Stomach smooth muscle (tissue), 2 donors: ENCODE data around the gene ITGB7.

Experiments used
- H3K27ac ChIP-seq: one replicate; pipeline ENCODE4 v1.7.0; 2013; ENCODE audit warnings: mild to moderate bottlenecking, low read length, inconsistent platforms
- H3K27me3 ChIP-seq, 2 donors: one replicate each; pipeline ENCODE4 v1.7.0; 2013; ENCODE audit warnings: low read length in 2 of 2; ENCODE audit not compliant: insufficient read depth in 2 of 2, control insufficient read depth in 1 of 2
- H3K36me3 ChIP-seq, 2 donors: one replicate each; pipeline ENCODE4 v1.7.0; 2013; ENCODE audit warnings: low read length in 2 of 2; ENCODE audit not compliant: control insufficient read depth in 2 of 2, insufficient read depth in 2 of 2
- H3K4me1 ChIP-seq: one replicate; pipeline ENCODE4 v1.7.0; 2013; ENCODE audit warnings: low read length; ENCODE audit not compliant: control insufficient read depth, insufficient read depth
- H3K4me3 ChIP-seq, 2 donors: one replicate each; pipeline ENCODE4 v1.7.0; 2013; ENCODE audit warnings: low read length in 2 of 2
- H3K9ac ChIP-seq, 2 donors: one replicate each; pipeline ENCODE4 v1.7.0; 2013; ENCODE audit warnings: low read length in 2 of 2, mild to moderate bottlenecking in 1 of 2
- H3K9me3 ChIP-seq, 2 donors: one replicate each; pipeline ENCODE4 v1.7.0; 2013; ENCODE audit warnings: low read length in 2 of 2; ENCODE audit not compliant: control insufficient read depth in 2 of 2
- donor health status: healthy.
- donor health status: Pancreatic carcinoma.

Gene ITGB7

GRCh38 chr12:53230108-53230845 lies 23.2 kb upstream of the ITGB7 start:
- peak overlapping the region; percentile 80 for H3K27ac ChIP-seq
- peak overlapping the region in 1 of 2 donors; percentile 81 for H3K4me3 ChIP-seq
- H3K9ac ChIP-seq, result no peak overlapping the region
- H3K9me3 ChIP-seq, result no peaks in the 10 kb centered on the region
- peaks cover 0 to 4% of the 10 kb centered on the region in 2 donors for H3K36me3 ChIP-seq
- peaks cover 52% of the 10 kb centered on the region for H3K4me1 ChIP-seq
- no peaks in the 10 kb centered on the region for H3K27me3 ChIP-seq

- Histone ChIP-seq H3K4me3 (no peak overlapping the region), H3K9ac (no peak overlapping the region), H3K27me3 (no peaks in the 10 kb centered on the region), H3K27ac (no peak overlapping the region), H3K4me1 (peaks cover 56% of the 10 kb centered on the region), H3K36me3 (peaks cover 0 to 4% of the 10 kb centered on the region in 2 donors), H3K9me3 (no peaks in the 10 kb centered on the region)
Measured at GRCh38 chr12:53229454-53229853, 22.4 kb upstream of the ITGB7 start.

GRCh38 chr12:53227836-53228235 lies 20.8 kb upstream of the ITGB7 start:
- Histone ChIP-seq H3K9me3 (no peaks in the 10 kb centered on the region), H3K36me3 (peaks cover 0 to 6% of the 10 kb centered on the region in 2 donors), H3K4me3 (no peak overlapping the region), H3K4me1 (peaks cover 57% of the 10 kb centered on the region), H3K9ac (no peak overlapping the region), H3K27me3 (no peaks in the 10 kb centered on the region), H3K27ac (no peak overlapping the region)

- no peaks in the 10 kb centered on the region for H3K9me3 ChIP-seq
- no peak overlapping the region for H3K27ac ChIP-seq
- peaks cover 57% of the 10 kb centered on the region for H3K4me1 ChIP-seq
- no peak overlapping the region for H3K9ac ChIP-seq
- no peak overlapping the region for H3K4me3 ChIP-seq
- H3K27me3 ChIP-seq, result no peaks in the 10 kb centered on the region
- peaks cover 0 to 6% of the 10 kb centered on the region in 2 donors for H3K36me3 ChIP-seq
Measured at GRCh38 chr12:53227341-53227740, 20.3 kb upstream of the ITGB7 start.

GRCh38 chr12:53226815-53227214 lies 19.8 kb upstream of the ITGB7 start:
- Histone ChIP-seq H3K27ac (no peak overlapping the region), H3K4me1 (peaks cover 58% of the 10 kb centered on the region), H3K27me3 (no peaks in the 10 kb centered on the region), H3K9me3 (no peaks in the 10 kb centered on the region), H3K36me3 (peaks cover 0 to 6% of the 10 kb centered on the region in 2 donors), H3K4me3 (no peak overlapping the region), H3K9ac (no peak overlapping the region)

GRCh38 chr12:53225635-53226424 lies 18.8 kb upstream of the ITGB7 start:
- Histone ChIP-seq H3K9ac (no peak overlapping the region), H3K27ac (peak overlapping the region; percentile 99), H3K9me3 (no peaks in the 10 kb centered on the region), H3K4me1 (peaks cover 52% of the 10 kb centered on the region), H3K27me3 (no peaks in the 10 kb centered on the region), H3K36me3 (peaks cover 0 to 6% of the 10 kb centered on the region in 2 donors), H3K4me3 (no peak overlapping the region)

- Histone ChIP-seq H3K36me3 (peaks cover 0 to 6% of the 10 kb centered on the region in 2 donors), H3K27me3 (no peaks in the 10 kb centered on the region), H3K4me3 (no peak overlapping the region), H3K9ac (peak overlapping the region in 1 of 2 donors; percentile 29), H3K27ac (peak overlapping the region; percentile 99), H3K4me1 (peaks cover 51% of the 10 kb centered on the region), H3K9me3 (no peaks in the 10 kb centered on the region)
Measured at GRCh38 chr12:53224897-53225634, 18.0 kb upstream of the ITGB7 start.

GRCh38 chr12:53224061-53224896 lies 17.2 kb upstream of the ITGB7 start:
- H3K9ac ChIP-seq, result peak overlapping the region; percentile 29 to 41
- no peak overlapping the region for H3K4me3 ChIP-seq
- H3K4me1 ChIP-seq, result peaks cover 49% of the 10 kb centered on the region
- no peaks in the 10 kb centered on the region for H3K27me3 ChIP-seq
- H3K9me3 ChIP-seq, result no peaks in the 10 kb centered on the region
- H3K27ac ChIP-seq, result peak overlapping the region; percentile 99
- H3K36me3 ChIP-seq, result peaks cover 0 to 6% of the 10 kb centered on the region in 2 donors

GRCh38 chr12:53223389-53224060 lies 16.5 kb upstream of the ITGB7 start:
- H3K4me3 ChIP-seq, result peak overlapping the region in 1 of 2 donors; percentile 56
- H3K27me3 ChIP-seq, result no peaks in the 10 kb centered on the region
- H3K36me3 ChIP-seq, result peaks cover 0 to 6% of the 10 kb centered on the region in 2 donors
- H3K9ac ChIP-seq, result peak overlapping the region; percentile 42
- H3K9me3 ChIP-seq, result no peaks in the 10 kb centered on the region
- H3K4me1 ChIP-seq, result peaks cover 52% of the 10 kb centered on the region
- H3K27ac ChIP-seq, result peak overlapping the region; percentile 99
